ENCODE data around the gene LRRC8C.

Gene LRRC8C

DNA sequence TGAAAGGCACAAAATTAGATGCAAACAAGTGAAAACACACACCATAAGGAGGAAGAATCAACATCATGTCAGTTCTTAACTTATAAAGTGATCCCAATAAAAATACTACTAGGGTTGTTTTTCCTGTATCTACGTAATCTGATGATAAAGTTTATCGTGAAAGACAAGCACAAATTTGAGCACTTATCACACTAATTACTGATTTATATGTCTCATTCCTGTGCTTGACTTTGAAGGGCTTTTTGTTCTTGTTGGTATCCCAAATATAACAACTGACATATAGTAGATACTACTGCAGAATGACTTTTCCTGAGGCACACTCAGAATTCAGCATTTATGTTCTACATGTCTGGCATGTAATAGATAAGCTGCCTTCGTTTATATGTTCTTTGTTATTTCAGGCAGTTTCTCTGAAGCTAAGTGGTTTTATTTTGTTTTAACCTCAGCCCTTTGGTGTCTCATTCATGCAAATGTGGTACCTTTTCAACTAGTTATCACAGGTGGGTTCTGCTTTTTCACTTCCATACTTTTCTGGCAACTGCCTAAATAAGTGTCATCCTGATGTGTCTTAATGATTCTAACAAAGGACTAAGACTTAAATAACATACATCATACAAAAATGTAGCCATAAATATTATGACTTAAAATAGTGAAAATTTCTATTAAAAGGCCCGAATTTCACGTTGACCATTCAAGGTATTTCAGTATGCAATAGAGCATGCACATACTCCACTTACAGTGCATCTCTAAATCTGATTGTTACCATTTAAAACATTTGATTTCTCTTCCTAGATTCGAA is 73.2 kb downstream of the LRRC8C start:
- TF ChIP-seq, protein P1, sequence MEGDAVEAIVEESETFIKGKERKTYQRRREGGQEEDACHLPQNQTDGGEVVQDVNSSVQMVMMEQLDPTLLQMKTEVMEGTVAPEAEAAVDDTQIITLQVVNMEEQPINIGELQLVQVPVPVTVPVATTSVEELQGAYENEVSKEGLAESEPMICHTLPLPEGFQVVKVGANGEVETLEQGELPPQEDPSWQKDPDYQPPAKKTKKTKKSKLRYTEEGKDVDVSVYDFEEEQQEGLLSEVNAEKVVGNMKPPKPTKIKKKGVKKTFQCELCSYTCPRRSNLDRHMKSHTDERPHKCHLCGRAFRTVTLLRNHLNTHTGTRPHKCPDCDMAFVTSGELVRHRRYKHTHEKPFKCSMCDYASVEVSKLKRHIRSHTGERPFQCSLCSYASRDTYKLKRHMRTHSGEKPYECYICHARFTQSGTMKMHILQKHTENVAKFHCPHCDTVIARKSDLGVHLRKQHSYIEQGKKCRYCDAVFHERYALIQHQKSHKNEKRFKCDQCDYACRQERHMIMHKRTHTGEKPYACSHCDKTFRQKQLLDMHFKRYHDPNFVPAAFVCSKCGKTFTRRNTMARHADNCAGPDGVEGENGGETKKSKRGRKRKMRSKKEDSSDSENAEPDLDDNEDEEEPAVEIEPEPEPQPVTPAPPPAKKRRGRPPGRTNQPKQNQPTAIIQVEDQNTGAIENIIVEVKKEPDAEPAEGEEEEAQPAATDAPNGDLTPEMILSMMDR (IDR thresholded peaks at IDR 0.05), result no peak

DNA sequence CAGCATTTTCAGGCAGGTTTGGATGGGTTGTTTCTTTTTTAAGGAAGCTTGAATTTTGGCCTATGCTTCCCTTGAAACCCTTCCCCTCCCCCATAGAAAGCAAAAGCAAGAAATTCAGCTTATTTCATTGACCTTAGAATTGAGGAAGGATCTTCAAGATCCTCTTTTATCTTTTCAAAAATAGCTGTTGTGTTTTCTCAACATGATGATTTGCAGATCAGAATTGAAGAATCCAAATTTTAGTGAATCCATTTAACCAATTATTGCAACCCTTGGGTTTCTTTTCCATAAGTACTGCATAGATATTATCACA is 73.7 kb downstream of the LRRC8C start:
- TF ChIP-seq, protein P1 (IDR thresholded peaks at IDR 0.05), result no peak

DNA sequence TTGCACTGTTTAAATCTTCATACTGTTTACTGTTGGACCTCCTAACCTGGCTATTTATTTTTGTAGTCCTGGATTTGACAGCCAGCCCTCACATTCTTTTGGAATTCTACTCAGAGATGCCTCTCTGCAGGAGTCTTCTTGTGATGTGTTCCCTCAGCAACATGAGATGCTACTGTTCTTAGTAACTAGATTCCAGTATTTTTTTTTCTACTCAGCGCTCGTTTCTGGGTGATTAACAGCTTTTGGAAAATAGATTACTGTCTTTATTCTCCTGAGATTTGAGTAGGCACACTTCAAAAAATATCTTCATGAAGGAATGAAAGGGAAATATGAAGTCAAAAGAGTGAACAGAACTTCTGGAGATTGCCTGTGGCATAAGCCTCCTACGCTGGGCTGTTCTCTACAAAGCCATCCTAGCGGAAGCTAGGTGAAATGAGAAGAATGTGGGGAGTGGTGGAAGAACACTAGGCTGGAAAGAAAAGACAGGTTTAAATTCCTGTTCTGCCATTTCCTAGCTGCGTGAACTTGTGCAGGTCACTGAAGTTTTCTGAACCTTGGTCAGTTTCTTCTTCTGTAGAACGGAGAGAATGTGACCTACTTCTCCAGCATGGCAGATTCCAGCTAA is 75.9 kb downstream of the LRRC8C start:
- TF ChIP-seq, protein P1 (IDR thresholded peaks at IDR 0.05), result no peak

DNA sequence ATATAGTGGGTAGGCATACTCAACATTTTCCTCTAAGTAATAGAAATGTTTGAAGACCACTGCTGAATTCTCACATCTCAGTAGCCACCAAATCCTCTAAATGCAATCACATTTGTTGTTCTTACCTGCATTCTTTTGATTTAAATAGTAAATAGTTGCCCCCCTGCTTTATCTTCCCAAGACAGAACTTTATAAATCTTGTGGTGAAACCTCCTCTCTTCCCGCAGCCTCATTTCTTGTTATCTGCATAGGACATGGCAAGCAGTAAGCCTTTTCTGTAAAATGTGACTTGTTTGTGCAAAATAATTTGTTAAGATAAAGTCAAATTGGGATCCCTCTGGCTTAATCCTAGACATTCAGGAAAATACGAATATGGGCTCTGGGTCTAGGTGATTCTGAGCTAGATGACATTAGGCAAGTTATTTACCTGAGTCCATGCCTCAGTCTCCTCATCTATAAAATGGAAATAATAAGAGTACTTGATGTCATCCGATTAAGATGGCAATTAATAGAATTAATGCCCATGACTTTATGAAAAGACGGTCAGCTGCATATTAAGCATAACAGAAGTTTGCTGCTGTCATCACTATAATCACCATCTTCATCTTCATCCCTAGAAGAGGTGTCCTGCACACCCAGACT is 77.7 kb downstream of the LRRC8C start:
- TF ChIP-seq, protein P1 (IDR thresholded peaks at IDR 0.05), result no peak

- TF ChIP-seq, protein P1 (IDR thresholded peaks at IDR 0.05), result no peak
Measured at GRCh38 chr1:89711140-89711778, 78.3 kb downstream of the LRRC8C start.

- TF ChIP-seq, protein P1 (IDR thresholded peaks at IDR 0.05), result no peak
Measured at GRCh38 chr1:89712420-89712819, 79.5 kb downstream of the LRRC8C start.

DNA sequence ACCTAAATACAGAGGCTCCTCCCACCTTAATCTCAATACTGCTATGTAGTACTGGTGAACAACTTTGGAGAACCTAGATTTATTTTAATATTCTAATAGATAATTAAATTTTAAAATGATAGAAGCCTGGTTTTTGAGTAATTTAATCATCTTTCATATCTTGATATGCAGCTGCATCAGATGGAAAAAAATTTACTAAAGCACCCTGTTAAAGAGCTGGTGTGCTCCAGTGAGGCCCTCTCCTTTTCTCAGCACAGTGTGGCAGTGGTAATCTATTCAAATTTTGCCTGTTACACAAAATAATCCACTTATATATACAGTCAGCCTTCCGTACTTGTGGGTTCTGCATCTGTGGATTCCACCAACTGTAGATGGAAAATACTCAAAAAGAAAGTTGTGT is 82.8 kb downstream of the LRRC8C start:
- TF ChIP-seq, protein P1 (IDR thresholded peaks at IDR 0.05), result no peak

Data from LNCAP (cell line).